Chondrocyte (in vitro differentiated cells): Measurements from ENCODE around the gene TIAM2. TPM values are rescaled to one million over a fixed set of nuclear protein-coding genes. Genes with fewer than 3 reads are reported as not detected.

Experiments
- DNase-seq: peaks from one replicate; pipeline ENCODE4 v3.0.0; 2021; ENCODE audit warnings: mixed read lengths, low spot score
- H3K27ac Mint-ChIP-seq: one replicate; pipeline ENCODE4 v1.8.0; 2021; ENCODE audit warnings: mild to moderate bottlenecking, moderate library complexity, mixed read lengths; ENCODE audit not compliant: unreplicated experiment
- H3K27me3 Mint-ChIP-seq: 2 replicates; pipeline ENCODE4 v1.8.0; 2021; ENCODE audit warnings: low read depth, mixed read lengths
- H3K36me3 Mint-ChIP-seq: 2 replicates; pipeline ENCODE4 v1.8.0; 2021; ENCODE audit warnings: low read depth, mixed read lengths
- H3K4me1 Mint-ChIP-seq: 2 replicates; pipeline ENCODE4 v1.8.0; 2021; ENCODE audit warnings: low read depth, mild to moderate bottlenecking, mixed read lengths
- H3K4me3 Mint-ChIP-seq: one replicate; pipeline ENCODE4 v1.8.0; 2021; ENCODE audit warnings: mild to moderate bottlenecking, moderate library complexity, mixed read lengths; ENCODE audit not compliant: unreplicated experiment
- H3K9me3 Mint-ChIP-seq: 2 replicates; pipeline ENCODE4 v1.8.0; 2021; ENCODE audit warnings: low read depth, mixed read lengths
- total RNA-seq: library from RNA; stranded (reverse); gene quantifications from 3 replicates; pipeline ENCODE4 v1.2.1, GENCODE V29; 2021
- TF ChIP-seq, protein P1 (sequence below): fragments of 200-600 bp; sonication (generic); IDR thresholded peaks from 2 replicates; pipeline ENCODE4 v1.5.0; 2021; ENCODE audit warnings: antibody characterized with exemption, mild to moderate bottlenecking, moderate library complexity

The TIAM2 gene
- total RNA-seq, 1 donor from 2014 or later, result 13.8 TPM

DNA sequence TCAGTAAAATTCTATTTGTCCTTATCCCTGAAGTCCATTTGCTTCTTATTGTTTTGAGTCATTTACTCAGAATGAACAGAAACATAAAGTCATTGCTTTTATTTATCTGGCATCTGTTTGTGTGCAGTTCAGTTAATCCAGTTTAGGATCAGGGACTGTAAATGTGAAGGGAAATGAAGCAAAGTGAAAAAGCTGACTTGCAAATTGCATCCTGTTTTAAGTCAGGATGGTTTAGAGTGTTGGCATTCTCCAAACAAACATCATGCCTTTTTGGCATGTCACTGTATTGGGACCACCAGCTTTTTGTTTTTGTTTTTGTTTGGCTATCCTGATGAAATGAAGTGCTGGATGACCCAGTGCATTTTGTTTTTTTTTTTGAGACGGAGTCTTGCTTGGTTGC lies 168.5 kb downstream of the TIAM2 start:
- TF ChIP-seq, protein P1, sequence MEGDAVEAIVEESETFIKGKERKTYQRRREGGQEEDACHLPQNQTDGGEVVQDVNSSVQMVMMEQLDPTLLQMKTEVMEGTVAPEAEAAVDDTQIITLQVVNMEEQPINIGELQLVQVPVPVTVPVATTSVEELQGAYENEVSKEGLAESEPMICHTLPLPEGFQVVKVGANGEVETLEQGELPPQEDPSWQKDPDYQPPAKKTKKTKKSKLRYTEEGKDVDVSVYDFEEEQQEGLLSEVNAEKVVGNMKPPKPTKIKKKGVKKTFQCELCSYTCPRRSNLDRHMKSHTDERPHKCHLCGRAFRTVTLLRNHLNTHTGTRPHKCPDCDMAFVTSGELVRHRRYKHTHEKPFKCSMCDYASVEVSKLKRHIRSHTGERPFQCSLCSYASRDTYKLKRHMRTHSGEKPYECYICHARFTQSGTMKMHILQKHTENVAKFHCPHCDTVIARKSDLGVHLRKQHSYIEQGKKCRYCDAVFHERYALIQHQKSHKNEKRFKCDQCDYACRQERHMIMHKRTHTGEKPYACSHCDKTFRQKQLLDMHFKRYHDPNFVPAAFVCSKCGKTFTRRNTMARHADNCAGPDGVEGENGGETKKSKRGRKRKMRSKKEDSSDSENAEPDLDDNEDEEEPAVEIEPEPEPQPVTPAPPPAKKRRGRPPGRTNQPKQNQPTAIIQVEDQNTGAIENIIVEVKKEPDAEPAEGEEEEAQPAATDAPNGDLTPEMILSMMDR, result no peak
- Mint-ChIP-seq H3K4me1 (peaks cover 6% of the 10 kb centered on the region), H3K4me3 (no peak overlapping the region), H3K27ac (no peak overlapping the region), H3K36me3 (peaks cover 7% of the 10 kb centered on the region), H3K9me3 (no peaks in the 10 kb centered on the region), H3K27me3 (no peaks in the 10 kb centered on the region)
- no peak for DNase-seq

DNA sequence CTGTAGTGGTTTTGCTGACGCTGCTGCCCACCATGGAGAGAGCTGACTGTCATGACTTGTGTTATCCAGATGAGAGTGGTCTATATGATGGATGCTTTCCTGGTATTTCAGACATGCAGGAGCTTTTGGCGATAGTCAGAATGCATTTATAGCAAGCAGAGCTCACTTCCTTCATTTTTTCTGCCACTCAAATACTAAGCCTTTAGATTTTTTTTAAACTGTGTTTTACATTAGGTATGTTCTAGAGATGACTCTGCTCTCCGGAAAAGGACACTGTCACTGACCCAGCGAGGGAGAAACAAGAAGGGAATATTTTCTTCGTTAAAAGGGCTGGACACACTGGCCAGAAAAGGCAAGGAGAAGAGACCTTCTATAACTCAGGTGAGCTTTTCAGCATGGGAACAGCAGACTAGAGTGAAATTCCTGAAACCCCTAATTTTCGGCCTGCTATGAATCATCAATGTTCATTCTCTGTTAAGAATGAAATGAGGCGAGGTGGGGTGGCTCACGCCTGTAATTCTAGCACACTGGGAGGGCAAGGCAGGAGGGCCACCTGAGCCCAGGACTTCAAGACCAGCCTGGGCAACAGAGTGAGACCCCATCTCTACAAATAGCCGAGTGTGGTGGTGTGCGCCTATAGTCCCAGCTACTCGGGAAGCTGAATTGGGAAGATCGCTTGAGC lies 170.1 kb downstream of the TIAM2 start:
- Mint-ChIP-seq H3K9me3 (no peaks in the 10 kb centered on the region), H3K36me3 (peaks cover 7% of the 10 kb centered on the region), H3K4me3 (no peak overlapping the region), H3K4me1 (peaks cover under 1% of the 10 kb centered on the region), H3K27me3 (no peaks in the 10 kb centered on the region), H3K27ac (no peak overlapping the region)
- TF ChIP-seq, protein P1, result no peak
- DNase-seq, result no peak

DNA sequence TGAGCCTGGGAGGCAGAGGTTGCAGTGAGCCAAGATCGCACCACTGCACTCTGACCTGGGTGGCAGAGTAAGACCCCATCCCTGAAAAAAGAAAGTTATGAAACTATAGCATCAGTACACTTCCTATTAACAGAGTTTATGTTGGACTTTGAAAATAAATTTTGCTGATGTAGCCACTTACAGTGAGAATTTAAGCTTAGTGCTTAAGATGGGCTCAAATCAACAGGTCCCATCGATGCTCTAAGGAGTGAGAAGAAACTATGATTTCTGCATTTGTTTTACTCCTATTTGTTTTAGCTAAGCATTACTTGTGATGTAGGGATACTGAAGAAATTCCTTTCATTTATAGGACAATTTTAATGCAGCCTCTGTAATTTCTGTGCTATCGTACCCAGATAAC lies 175.4 kb downstream of the TIAM2 start:
- Mint-ChIP-seq H3K4me1 (peaks cover 44% of the 10 kb centered on the region), H3K27ac (peak overlapping the region; percentile 81), H3K27me3 (no peaks in the 10 kb centered on the region), H3K36me3 (peaks cover 3% of the 10 kb centered on the region), H3K9me3 (no peaks in the 10 kb centered on the region), H3K4me3 (no peak overlapping the region)
- TF ChIP-seq, protein P1, result no peak
- no peak for DNase-seq

DNA sequence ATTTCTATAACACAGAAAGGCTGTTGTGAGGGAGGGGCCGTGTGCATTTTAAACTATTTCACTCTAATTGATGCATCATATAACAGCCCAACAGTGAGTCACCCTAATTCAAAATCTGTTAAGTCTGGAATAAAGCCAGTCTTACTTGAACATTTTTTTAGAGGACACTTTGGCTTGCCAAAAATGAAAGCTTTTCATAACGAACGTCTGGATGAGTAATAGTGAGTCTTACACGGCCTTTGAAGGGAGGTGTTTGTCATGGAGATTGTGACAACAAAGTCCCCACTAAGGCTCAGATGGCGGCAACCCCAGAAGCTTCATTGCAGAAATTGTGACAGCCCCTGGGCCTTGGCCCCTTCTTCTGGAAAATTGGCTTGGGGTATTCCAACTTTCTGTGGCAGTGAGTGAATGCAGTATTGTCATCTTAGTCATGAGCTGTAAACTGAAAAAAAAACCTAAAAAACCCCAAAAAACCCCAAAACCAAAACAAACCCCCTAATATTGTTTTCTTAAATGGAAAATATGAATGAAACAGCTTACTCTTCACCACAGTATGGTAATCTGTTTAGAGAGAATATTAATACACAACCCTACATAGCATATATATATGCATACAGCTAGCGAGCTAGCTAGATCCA lies 176.1 kb downstream of the TIAM2 start:
- peaks cover 3% of the 10 kb centered on the region for H3K36me3 Mint-ChIP-seq
- H3K27ac Mint-ChIP-seq, result peak overlapping the region; percentile 81
- no peak for DNase-seq
- no peaks in the 10 kb centered on the region for H3K9me3 Mint-ChIP-seq
- H3K27me3 Mint-ChIP-seq, result no peaks in the 10 kb centered on the region
- H3K4me1 Mint-ChIP-seq, result peaks cover 44% of the 10 kb centered on the region
- TF ChIP-seq, protein P1, result no peak
- peak overlapping the region; percentile 26 for H3K4me3 Mint-ChIP-seq

DNA sequence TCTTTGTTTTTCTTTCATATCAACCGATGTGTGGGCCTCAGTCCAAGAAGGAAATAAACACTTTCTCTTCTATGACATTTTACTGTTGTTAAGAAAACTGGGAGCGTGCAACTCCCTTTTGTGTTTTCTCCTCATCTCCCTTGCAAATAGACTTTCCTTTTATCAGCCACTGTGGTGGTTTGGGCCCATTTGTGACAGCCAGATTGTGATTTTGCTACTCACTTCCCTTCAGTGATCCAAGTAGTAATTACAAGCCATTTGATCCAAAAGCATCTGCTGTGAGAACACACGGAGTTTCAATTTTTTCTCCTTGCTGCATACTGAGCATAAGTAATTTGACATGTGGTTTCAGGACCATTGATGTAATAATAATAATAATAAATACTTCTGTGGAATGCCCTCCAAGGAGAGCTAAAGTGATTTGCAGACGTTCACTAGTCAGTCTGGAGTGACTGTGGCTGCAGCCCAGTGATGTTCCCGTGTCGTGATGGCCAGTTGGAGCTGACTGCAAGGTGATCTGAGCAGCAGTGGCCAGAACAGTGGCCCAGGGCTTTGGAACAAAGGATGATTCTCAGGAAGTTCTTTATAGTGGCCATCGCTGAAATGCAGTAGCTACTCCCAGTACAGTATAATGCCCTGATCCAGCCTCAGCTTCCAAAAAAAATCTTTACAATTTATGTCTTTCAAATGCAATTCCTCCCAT lies 176.8 kb downstream of the TIAM2 start:
- peaks cover 44% of the 10 kb centered on the region for H3K4me1 Mint-ChIP-seq
- peak overlapping the region; percentile 81 for H3K27ac Mint-ChIP-seq
- no peaks in the 10 kb centered on the region for H3K27me3 Mint-ChIP-seq
- peaks cover under 1% of the 10 kb centered on the region for H3K36me3 Mint-ChIP-seq
- H3K4me3 Mint-ChIP-seq, result no peak overlapping the region
- no peak for DNase-seq
- TF ChIP-seq, protein P1, result no peak
- H3K9me3 Mint-ChIP-seq, result no peaks in the 10 kb centered on the region
